Embryonic facial prominence (tissue), 1 donor: ENCODE measurements around the gene ZNF57.
"Not testable (repeated sequence)": the region's sequence is repeated elsewhere in the genome, so short reads cannot be mapped to it uniquely, and the experiment has no call there.

Source experiments
- DNase-seq: peaks from one replicate; pipeline ENCODE4 v3.0.0-alpha.2; 2016; ENCODE audit errors: extremely low spot score

The ZNF57 gene

DNA sequence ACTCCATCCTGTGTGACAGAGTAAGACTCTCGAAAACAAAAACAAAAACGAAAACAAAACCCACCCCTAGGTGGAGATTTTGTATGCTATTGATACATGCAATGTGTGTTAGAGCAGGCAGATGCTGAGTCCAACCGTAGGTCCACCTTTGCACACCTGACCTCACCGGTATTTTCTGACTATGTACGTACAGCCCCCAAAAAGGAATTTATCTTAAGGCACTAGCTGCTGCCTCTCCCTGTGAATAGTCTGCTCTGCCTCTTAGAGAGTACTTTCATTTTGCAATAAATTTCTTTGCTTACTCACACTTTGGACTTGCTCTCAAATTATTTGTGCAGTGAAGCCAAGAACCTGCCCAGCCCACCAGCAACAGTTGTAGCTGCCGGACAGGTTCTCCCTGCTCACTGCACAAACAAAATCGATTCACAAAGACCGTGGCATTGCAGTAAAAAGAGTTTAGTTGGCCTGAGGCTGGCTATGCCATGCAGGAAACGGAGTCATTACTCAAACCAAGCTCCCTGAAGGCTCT is 52.3 kb downstream of the ZNF57 start:
- DNase-seq, result no peak

GRCh38 chr19:2957160-2957559 is 56.4 kb downstream of the ZNF57 start:
- no peak for DNase-seq

DNA sequence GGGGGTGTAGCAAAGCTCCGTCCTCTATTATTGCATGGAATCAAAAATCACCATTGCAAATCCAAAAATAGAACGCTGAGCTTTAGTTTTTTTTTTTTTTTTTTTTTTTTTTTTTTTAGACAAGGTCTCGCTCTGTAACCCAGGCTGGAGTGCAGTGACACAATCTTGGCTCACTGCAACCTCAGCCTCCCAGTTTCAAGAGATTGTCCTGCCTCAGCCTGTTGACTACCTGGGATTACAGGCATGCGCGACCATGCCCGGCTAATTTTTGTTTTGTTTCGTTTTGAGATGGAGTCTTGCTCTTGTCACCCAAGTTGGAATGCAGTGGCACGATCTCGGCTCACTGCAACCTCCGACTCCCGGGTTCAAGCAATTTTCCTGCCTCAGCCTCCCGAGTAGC is 59.4 kb downstream of the ZNF57 start:
- no peak for DNase-seq

DNA sequence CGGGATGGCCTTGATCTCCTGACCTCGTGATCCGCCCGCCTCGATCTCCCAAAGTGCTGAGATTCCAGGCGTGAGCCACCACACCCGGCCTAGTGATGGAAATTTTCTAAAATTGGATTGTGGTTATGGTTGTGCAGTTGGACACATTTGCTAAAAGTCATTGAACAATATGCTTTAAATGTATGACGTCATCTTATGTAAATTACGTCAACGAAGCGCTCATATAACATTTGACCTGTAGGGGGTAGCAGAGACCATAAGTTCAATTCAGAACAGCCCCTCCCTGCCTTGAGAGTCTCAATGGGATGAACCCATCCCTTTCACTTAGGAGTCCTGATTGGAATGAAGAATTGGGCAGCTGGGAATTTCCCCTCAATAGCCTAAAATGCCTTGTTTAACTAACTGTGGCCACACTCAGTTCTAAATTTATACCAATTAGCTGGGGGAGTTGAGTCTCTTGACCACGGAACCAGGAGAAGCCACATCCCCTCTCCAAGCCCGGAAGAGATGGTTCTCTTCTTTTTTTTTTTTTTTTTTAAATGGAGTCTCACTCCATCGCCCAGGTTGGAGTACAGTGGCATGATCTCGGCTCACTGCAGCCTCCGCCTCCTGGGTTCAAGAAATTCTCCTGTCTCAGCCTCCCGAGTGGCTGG is 61.4 kb downstream of the ZNF57 start:
- DNase-seq, result peak; percentile 89

- no peak for DNase-seq
These were observed 62.4 kb downstream of the ZNF57 start for GRCh38 chr19:2963122-2963521.

DNA sequence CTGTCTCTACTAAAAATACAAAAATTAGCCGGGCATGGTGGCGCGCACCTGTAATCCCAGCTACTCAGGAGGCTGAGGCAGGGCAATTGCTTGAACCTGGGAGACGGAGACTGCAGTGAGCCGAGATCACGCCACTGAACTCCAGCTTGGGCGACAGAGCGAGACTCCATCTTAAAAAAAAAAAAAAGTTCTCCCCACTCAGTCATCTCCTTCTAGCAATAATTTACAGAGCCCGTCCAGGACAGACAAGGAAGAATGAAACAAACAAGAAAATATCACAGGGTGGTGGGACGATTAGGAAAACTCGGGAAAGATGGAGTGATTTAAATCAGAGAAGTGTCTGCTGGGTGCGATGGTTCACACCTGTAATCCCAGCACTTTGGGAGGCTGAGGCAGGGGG is 62.9 kb downstream of the ZNF57 start:
- DNase-seq, result not testable (repeated sequence)

- DNase-seq, result no peak
These were observed 64.1 kb downstream of the ZNF57 start for GRCh38 chr19:2964874-2965273.

DNA sequence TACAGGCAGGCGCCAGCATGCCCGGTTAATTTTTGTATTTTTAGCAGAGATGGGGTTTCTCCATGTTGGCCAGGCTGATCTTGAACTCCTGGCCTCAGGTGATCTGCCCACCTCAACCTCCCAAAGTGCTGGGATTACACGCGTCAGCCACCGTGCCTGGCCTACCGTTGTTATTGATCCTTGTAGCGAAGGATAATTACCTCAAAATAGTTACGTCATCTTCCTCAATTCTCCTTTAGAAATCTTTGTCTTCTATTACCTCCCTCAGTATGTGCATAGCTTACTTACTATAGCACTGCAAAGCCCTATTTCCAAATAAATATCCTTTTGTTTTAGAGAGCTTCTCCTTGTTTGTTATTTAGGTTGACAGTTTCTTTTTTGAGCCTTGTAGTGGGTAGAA is 67.2 kb downstream of the ZNF57 start:
- no peak for DNase-seq
